Memory B cell (primary cell): Measurements from ENCODE around the gene LHX4.
"Not testable (repeated sequence)": the region's sequence is repeated elsewhere in the genome, so short reads cannot be mapped to it uniquely, and the experiment has no call there.

Source experiments
- ATAC-seq: fragments of 150-1000 bp; cut with Tn5 transposase; 2 replicates; pipeline ENCODE4 v1.10.0; 2021; ENCODE audit warnings: low read depth, mild to moderate bottlenecking, moderate library complexity
- DNase-seq, 2 donors: peaks; one replicate each; pipeline ENCODE4 v3.0.0; 2022; ENCODE audit warnings: low spot score in 2 of 2
- H3K27ac Mint-ChIP-seq: one replicate; pipeline ENCODE4 v1.8.0; 2022; ENCODE audit warnings: mild to moderate bottlenecking, moderate library complexity, mixed read lengths
- H3K27me3 Mint-ChIP-seq: one replicate; pipeline ENCODE4 v1.8.0; 2022; ENCODE audit warnings: mixed read lengths
- H3K36me3 Mint-ChIP-seq: one replicate; pipeline ENCODE4 v1.8.0; 2022; ENCODE audit warnings: mild to moderate bottlenecking, mixed read lengths
- H3K4me1 Mint-ChIP-seq: one replicate; pipeline ENCODE4 v1.8.0; 2022; ENCODE audit warnings: mixed read lengths
- H3K4me3 Mint-ChIP-seq: one replicate; pipeline ENCODE4 v1.8.0; 2022; ENCODE audit warnings: mild to moderate bottlenecking, moderate library complexity, mixed read lengths
- H3K9me3 Mint-ChIP-seq: one replicate; pipeline ENCODE4 v1.8.0; 2022; ENCODE audit warnings: mixed read lengths

Gene LHX4

GRCh38 chr1:180193141-180194047 lies 36.7 kb upstream of the LHX4 start:
- peaks cover 36% of the 10 kb centered on the region for H3K36me3 Mint-ChIP-seq
- no peak for DNase-seq
- ATAC-seq, result no peak
- no peak overlapping the region for H3K4me3 Mint-ChIP-seq
- no peak overlapping the region for H3K27ac Mint-ChIP-seq
- H3K27me3 Mint-ChIP-seq, result no peaks in the 10 kb centered on the region
- no peaks in the 10 kb centered on the region for H3K4me1 Mint-ChIP-seq
- no peaks in the 10 kb centered on the region for H3K9me3 Mint-ChIP-seq

- ATAC-seq (no peak), DNase-seq (no peak)
- no peak overlapping the region for H3K4me3 Mint-ChIP-seq
- no peaks in the 10 kb centered on the region for H3K4me1 Mint-ChIP-seq
- peaks cover 33% of the 10 kb centered on the region for H3K36me3 Mint-ChIP-seq
- H3K27me3 Mint-ChIP-seq, result no peaks in the 10 kb centered on the region
- H3K27ac Mint-ChIP-seq, result no peak overlapping the region
- H3K9me3 Mint-ChIP-seq, result no peaks in the 10 kb centered on the region
These were observed 36.0 kb upstream of the LHX4 start for GRCh38 chr1:180194048-180194425.

- H3K4me3 Mint-ChIP-seq, result no peak overlapping the region
- H3K27ac Mint-ChIP-seq, result no peak overlapping the region
- H3K9me3 Mint-ChIP-seq, result no peaks in the 10 kb centered on the region
- DNase-seq, result no peak
- H3K4me1 Mint-ChIP-seq, result no peaks in the 10 kb centered on the region
- no peak for ATAC-seq
- H3K36me3 Mint-ChIP-seq, result peaks cover 31% of the 10 kb centered on the region
- H3K27me3 Mint-ChIP-seq, result no peaks in the 10 kb centered on the region
These were observed 35.4 kb upstream of the LHX4 start for GRCh38 chr1:180194546-180195207.

DNA sequence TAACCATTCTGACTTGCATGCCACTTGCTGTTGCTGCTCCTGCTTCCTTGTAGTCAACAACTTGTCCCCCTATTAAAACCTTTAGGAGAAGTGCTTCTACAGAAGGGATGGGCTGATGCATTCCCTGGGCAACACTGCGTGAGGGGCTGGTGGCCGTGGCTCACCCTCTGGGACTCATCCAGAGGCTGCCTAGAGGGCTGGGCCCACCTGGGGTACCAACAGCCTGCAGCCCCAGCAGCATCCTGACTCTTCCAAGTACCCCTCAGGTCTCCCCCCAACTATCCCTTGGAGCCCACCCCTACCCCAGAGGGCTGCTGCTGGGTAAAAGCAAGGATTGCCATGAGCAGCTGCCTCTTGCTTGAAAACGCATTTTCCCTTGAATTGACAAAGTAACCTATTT lies 34.7 kb upstream of the LHX4 start:
- Mint-ChIP-seq H3K27me3 (no peaks in the 10 kb centered on the region), H3K27ac (no peak overlapping the region), H3K4me1 (no peaks in the 10 kb centered on the region), H3K36me3 (peaks cover 30% of the 10 kb centered on the region), H3K4me3 (no peak overlapping the region), H3K9me3 (no peaks in the 10 kb centered on the region)
- no peak for ATAC-seq
- DNase-seq, result no peak

DNA sequence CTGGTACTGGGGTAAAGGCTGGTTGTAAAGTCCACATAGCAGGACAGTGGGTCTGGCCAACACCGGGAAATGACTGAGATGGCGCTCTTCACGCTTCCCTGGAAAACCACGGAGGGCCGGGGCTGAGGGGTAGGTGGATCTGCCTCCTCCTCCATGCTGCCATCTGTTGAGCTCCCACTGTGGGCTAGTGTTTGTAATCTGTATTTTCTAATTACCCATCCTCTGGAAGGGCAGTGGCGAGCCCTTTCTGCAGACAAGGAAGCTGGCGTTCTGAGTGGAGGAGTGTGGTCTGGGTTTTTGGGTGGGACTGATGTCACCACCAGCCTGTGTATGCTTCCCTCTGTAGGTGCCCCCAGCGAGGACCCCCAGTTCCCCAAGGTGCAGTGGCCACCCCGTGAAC lies 34.1 kb upstream of the LHX4 start:
- no peaks in the 10 kb centered on the region for H3K9me3 Mint-ChIP-seq
- H3K27me3 Mint-ChIP-seq, result no peaks in the 10 kb centered on the region
- peaks cover 30% of the 10 kb centered on the region for H3K36me3 Mint-ChIP-seq
- H3K4me3 Mint-ChIP-seq, result no peak overlapping the region
- H3K4me1 Mint-ChIP-seq, result no peaks in the 10 kb centered on the region
- DNase-seq (no peak), ATAC-seq (no peak)
- H3K27ac Mint-ChIP-seq, result no peak overlapping the region

- Mint-ChIP-seq H3K4me1 (no peaks in the 10 kb centered on the region), H3K4me3 (no peak overlapping the region), H3K27me3 (no peaks in the 10 kb centered on the region), H3K27ac (no peak overlapping the region), H3K9me3 (no peaks in the 10 kb centered on the region), H3K36me3 (peaks cover 26% of the 10 kb centered on the region)
- no peak for DNase-seq
- ATAC-seq, result no peak
These were observed 33.5 kb upstream of the LHX4 start for GRCh38 chr1:180196436-180197003.

GRCh38 chr1:180197231-180197630 lies 32.8 kb upstream of the LHX4 start:
- no peak overlapping the region for H3K4me3 Mint-ChIP-seq
- no peaks in the 10 kb centered on the region for H3K27me3 Mint-ChIP-seq
- peaks cover 23% of the 10 kb centered on the region for H3K36me3 Mint-ChIP-seq
- DNase-seq, result no peak
- H3K4me1 Mint-ChIP-seq, result no peaks in the 10 kb centered on the region
- H3K27ac Mint-ChIP-seq, result no peak overlapping the region
- no peak for ATAC-seq
- H3K9me3 Mint-ChIP-seq, result no peaks in the 10 kb centered on the region

DNA sequence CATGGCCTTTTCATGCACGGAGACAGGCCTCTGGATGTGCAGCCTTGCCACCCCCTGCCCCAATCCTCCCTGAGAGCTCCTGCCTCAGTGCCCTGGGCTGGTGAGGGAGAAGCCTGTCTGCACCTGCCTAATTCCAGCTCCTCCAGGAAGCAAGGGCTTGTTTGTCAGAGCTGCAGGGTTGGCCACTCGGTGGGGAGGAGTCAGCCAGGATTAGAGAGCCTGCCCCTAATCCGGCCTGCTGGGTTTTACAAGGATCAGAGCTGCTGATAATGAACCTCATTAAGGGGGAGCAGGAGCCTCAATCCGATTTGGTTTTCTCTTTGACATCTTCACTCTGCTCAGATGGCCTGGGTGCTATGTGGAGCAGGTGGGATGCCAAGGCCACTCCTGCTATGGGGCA lies 31.9 kb upstream of the LHX4 start:
- Mint-ChIP-seq H3K9me3 (no peaks in the 10 kb centered on the region), H3K4me1 (no peaks in the 10 kb centered on the region), H3K4me3 (no peak overlapping the region), H3K36me3 (peaks cover 15% of the 10 kb centered on the region), H3K27ac (no peak overlapping the region), H3K27me3 (no peaks in the 10 kb centered on the region)
- no peak for ATAC-seq
- DNase-seq, result no peak

DNA sequence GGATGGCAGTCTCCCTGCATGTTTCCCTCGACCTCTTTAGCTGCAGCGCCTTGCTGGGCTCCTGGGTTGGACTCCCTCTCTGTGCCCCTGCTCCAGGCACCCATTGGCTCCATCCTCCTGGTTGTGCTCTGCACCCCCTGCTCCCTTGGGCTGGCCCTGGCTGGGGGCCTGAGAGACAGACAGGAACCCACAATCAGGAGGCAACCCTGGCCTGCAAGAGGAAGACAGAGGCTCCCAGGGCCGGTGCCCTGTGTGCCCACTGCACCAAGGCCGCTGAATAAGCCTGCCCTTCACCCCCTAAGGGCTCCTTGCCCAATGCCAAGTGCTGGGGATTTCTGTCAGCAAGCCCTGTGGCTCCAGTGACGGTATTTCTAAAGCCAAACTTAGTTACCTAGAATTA lies 31.5 kb upstream of the LHX4 start:
- no peak for DNase-seq
- Mint-ChIP-seq H3K27ac (no peak overlapping the region), H3K4me3 (no peak overlapping the region), H3K9me3 (no peaks in the 10 kb centered on the region), H3K27me3 (no peaks in the 10 kb centered on the region), H3K4me1 (no peaks in the 10 kb centered on the region), H3K36me3 (peaks cover 10% of the 10 kb centered on the region)
- no peak for ATAC-seq

- Mint-ChIP-seq H3K36me3 (peaks cover 8% of the 10 kb centered on the region), H3K27me3 (no peaks in the 10 kb centered on the region), H3K4me1 (no peaks in the 10 kb centered on the region), H3K27ac (no peak overlapping the region), H3K4me3 (no peak overlapping the region), H3K9me3 (no peaks in the 10 kb centered on the region)
- DNase-seq, result no peak
- ATAC-seq, result no peak
These were observed 31.0 kb upstream of the LHX4 start for GRCh38 chr1:180199018-180199417.

GRCh38 chr1:180201451-180202200 lies 28.4 kb upstream of the LHX4 start:
- no peak overlapping the region for H3K27ac Mint-ChIP-seq
- no peaks in the 10 kb centered on the region for H3K4me1 Mint-ChIP-seq
- ATAC-seq (no peak), DNase-seq (no peak)
- no peaks in the 10 kb centered on the region for H3K27me3 Mint-ChIP-seq
- no peaks in the 10 kb centered on the region for H3K36me3 Mint-ChIP-seq
- no peaks in the 10 kb centered on the region for H3K9me3 Mint-ChIP-seq
- no peak overlapping the region for H3K4me3 Mint-ChIP-seq

- H3K27me3 Mint-ChIP-seq, H3K27ac Mint-ChIP-seq, H3K36me3 Mint-ChIP-seq, H3K4me3 Mint-ChIP-seq, H3K4me1 Mint-ChIP-seq, ATAC-seq, DNase-seq, H3K9me3 Mint-ChIP-seq: not testable (repeated sequence)
These were observed 27.5 kb upstream of the LHX4 start for GRCh38 chr1:180202588-180202987.

DNA sequence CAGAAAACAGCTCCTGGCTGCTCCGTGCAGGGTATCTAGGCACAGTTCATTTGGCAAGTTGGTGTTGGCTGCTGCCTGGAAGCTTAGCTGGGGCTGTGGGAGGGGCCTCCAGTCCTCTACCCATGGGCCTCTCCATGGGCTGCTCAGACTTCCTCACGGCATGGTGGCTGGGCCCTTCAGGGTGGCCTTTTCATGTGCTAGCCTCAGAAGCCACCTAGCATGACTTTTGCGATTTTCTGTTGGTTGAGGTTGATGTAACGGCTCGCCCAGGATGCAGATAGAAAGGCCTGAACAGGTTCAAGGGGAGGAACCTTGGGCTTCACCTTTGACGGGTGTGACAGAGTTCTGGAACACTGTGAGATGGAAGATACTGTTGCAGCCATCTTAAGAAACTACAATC lies 25.8 kb upstream of the LHX4 start:
- Mint-ChIP-seq H3K27me3 (peaks cover 4% of the 10 kb centered on the region), H3K27ac (no peak overlapping the region), H3K4me3 (no peak overlapping the region), H3K36me3 (no peaks in the 10 kb centered on the region), H3K4me1 (peaks cover 4% of the 10 kb centered on the region), H3K9me3 (no peaks in the 10 kb centered on the region)
- DNase-seq, result no peak
- no peak for ATAC-seq

- Mint-ChIP-seq H3K4me3 (no peak overlapping the region), H3K9me3 (no peaks in the 10 kb centered on the region), H3K27me3 (peaks cover 5% of the 10 kb centered on the region), H3K36me3 (no peaks in the 10 kb centered on the region), H3K27ac (no peak overlapping the region), H3K4me1 (peaks cover 4% of the 10 kb centered on the region)
- ATAC-seq (no peak), DNase-seq (no peak)
These were observed 23.5 kb upstream of the LHX4 start for GRCh38 chr1:180206581-180206980.
